Heart left ventricle (tissue), 16 donors: ENCODE results near the gene ZBTB7B. TPM values are rescaled to one million over a fixed set of nuclear protein-coding genes. Genes with fewer than 3 reads are reported as not detected.
"Not testable (repeated sequence)": the region's sequence is repeated elsewhere in the genome, so short reads cannot be mapped to it uniquely, and the experiment has no call there.

Source experiments
- ATAC-seq, 4 donors: fragments of 200-7000 bp; cut with Tn5 transposase; one replicate each; pipeline ENCODE4 v1.9.1; 2020 to 2022; ENCODE audit warnings: moderate library complexity in 4 of 4, mild to moderate bottlenecking in 3 of 4, moderate number of reproducible peaks in 1 of 4
- DNase-seq, 5 donors: peaks; one replicate each; pipeline ENCODE4 v3.0.0-alpha.2; 2020
- H3K27ac ChIP-seq, 12 donors: fragments of 200-600 bp; sonication (generic) in 4 of 12; one replicate each; pipeline versions ENCODE4 v1.5.0 to v1.8.0; 2016 to 2022; ENCODE audit warnings: mild to moderate bottlenecking in 2 of 12
- H3K27me3 ChIP-seq, 9 donors: fragments of 200-600 bp; sonication (generic) in 2 of 9; one replicate each; pipeline versions ENCODE4 v1.5.1 to v1.8.0; 2016 to 2022; ENCODE audit warnings: mild to moderate bottlenecking in 3 of 9
- H3K36me3 ChIP-seq, 9 donors: fragments of 200-600 bp; sonication (generic) in 2 of 9; one replicate each; pipeline versions ENCODE4 v1.5.0 to v1.8.0; 2018 to 2022; ENCODE audit warnings: mild to moderate bottlenecking in 2 of 9
- H3K4me1 ChIP-seq, 12 donors: fragments of 200-600 bp; sonication (generic) in 4 of 12; one replicate each; pipeline versions ENCODE4 v1.5.0 to v1.8.0; 2016 to 2022; ENCODE audit warnings: mild to moderate bottlenecking in 3 of 12
- H3K4me3 ChIP-seq, 12 donors: fragments of 200-600 bp; sonication (generic) in 4 of 12; one replicate each; pipeline versions ENCODE4 v1.5.0 to v1.8.0; 2017 to 2022; ENCODE audit warnings: mild to moderate bottlenecking in 9 of 12, moderate library complexity in 4 of 12
- H3K9me3 ChIP-seq, 12 donors: fragments of 200-600 bp; sonication (generic) in 4 of 12; one replicate each; pipeline versions ENCODE4 v1.5.0 to v1.8.0; 2016 to 2022; ENCODE audit warnings: mild to moderate bottlenecking in 1 of 12
- CTCF ChIP-seq, 12 donors: fragments of 200-600 bp; sonication (generic) in 4 of 12; IDR thresholded peaks; one replicate each; pipeline versions ENCODE4 v1.5.0 to v1.8.0; 2018 to 2022; ENCODE audit warnings: antibody characterized with exemption in 12 of 12, mild to moderate bottlenecking in 5 of 12
- POLR2A ChIP-seq, 2 donors: fragments of 450-650 bp; IDR thresholded peaks; one replicate each; pipeline ENCODE4 v1.6.1; 2017; ENCODE audit warnings: antibody characterized with exemption in 2 of 2, mild to moderate bottlenecking in 2 of 2, moderate library complexity in 2 of 2
- WGBS, 4 donors: extraction: QIAGEN DNeasy Blood & Tissue Kit in 2 of 4; methylation state at CpG; one replicate each; pipeline versions ENCODE4 v1.1.5 to v1.1.7; 2013 to 2018; 5-methylcytosine and 5-hydroxymethylcytosine counted together
- intact Hi-C, 10 donors: fragments of 100-400 bp; cut with DNase I; formaldehyde crosslinking; loops; one replicate each; pipeline versions ENCODE4 v1.11.1 to v1.14.2; 2022
- polyA plus RNA-seq, 2 donors: library from polyadenylated mRNA; stranded (reverse); fragments of 200-250 nt; gene quantifications; one replicate each; pipeline ENCODE4 v1.2.3, GENCODE V29; 2013
- total RNA-seq, 9 donors: library from RNA; depleted of rRNA in 2 of 9; stranded (reverse); fragments of >200 nt in 2 of 9; fragmentation: NEBNext Ultra II Directional in 3 of 9; extraction: Animal tissue kit (Norgen Biotek cat#: 25700) in 3 of 9; gene quantifications; one replicate each; pipeline versions ENCODE4 v1.1.0 to v1.2.4, GENCODE V29; 2016 to 2023
- donor health status: ischemic (EF 13 %, LVEDD 7.1; RV severe dilation, severe dysfunction).
- donor health status: healthy with polysubstance abuse.
- donor health status: DM: no; HTN: yes; CAD: no.
- donor health status: DM: no; HTN: no; CAD: no.
- donor health status: ischemic (EF 25% LVEDD 6.9; RV normal size, moderate dysfunction).
- donor health status: ischemic (EF 25% LVEDD 5.7; RV mildly dilated, moderate dysfunction).
- donor health status: healthy.
- donor health status: DM: yes; HTN: yes; CAD: no.
- donor health status: ischemic (EF 35%, LVEDD 5.7; RV mildly dilated, moderate dysfunction).
- donor health status: nonischemic (EF 11% LVEDD 7.7; RV severe dilation, severe dysfunction).
- donor health status: DM: yes; HTN: yes; CAD: no.
- donor health status: PGD.
- donor health status: ischemic (EF 29% LVEDD 5.4; RV normal size, mild dysfunction).
- donor health status: nonischemic (EF 23%, LVEDD 6.1; RV moderate dilation, normal function).

The ZBTB7B gene
- total and polyA plus RNA-seq, 11 donors = 29.5 to 103 (median 46.6) TPM

GRCh38 chr1:154995301-154995983 is 7.2 kb upstream of the ZBTB7B start:
- TF ChIP-seq CTCF (IDR thresholded peaks at IDR 0.05) = peak; percentile 23 to 64 (median 40)
- not testable (repeated sequence) for H3K27ac ChIP-seq, ATAC-seq, H3K27me3 ChIP-seq, H3K4me3 ChIP-seq, H3K9me3 ChIP-seq
- Histone ChIP-seq H3K4me1 (peaks cover 0 to 45% (median 16%) of the 10 kb centered on the region in 12 donors), H3K36me3 (peaks cover 0 to 24% (median 11%) of the 10 kb centered on the region in 9 donors)
- WGBS, 4 donors = 59 to 62% (median 60%) methylated on average over 13 of the region's 13 CpGs
- intact Hi-C loops = loop anchor here in 6 of 10 donors (5.0 kb wide), 1 partner anchor 33 kb away; the partner anchor contains the start of gene PYGO2 (in 6 of the 6)
- DNase-seq = peak in 2 of 5 donors; percentile 51 to 65

- intact Hi-C loops = loop anchor here in 6 of 10 donors (5.0 kb wide), 1 partner anchor 35 kb away; the partner anchor contains the start of gene PYGO2 (in 6 of the 6)
- TF ChIP-seq POLR2A (IDR thresholded peaks at IDR 0.05) (no peak), CTCF (IDR thresholded peaks at IDR 0.05) (no peak)
- no peak overlapping the region for H3K4me3 ChIP-seq
- no peaks in the 10 kb centered on the region for H3K9me3 ChIP-seq
- no peaks in the 10 kb centered on the region for H3K27me3 ChIP-seq
- ATAC-seq = no peak
- no peak for DNase-seq
- H3K4me1 ChIP-seq = peaks cover 0 to 45% (median 16%) of the 10 kb centered on the region in 12 donors
- H3K36me3 ChIP-seq = peaks cover 0 to 10% (median 0%) of the 10 kb centered on the region in 9 donors
- WGBS, 4 donors = 81 to 89% (median 85%) methylated on average over 15 of the region's 15 CpGs
- H3K27ac ChIP-seq = no peak overlapping the region
These were observed 5.5 kb upstream of the ZBTB7B start for GRCh38 chr1:154996966-154997701.

- no peak for TF ChIP-seq POLR2A (IDR thresholded peaks at IDR 0.05)
- TF ChIP-seq CTCF (IDR thresholded peaks at IDR 0.05) = no peak
- H3K9me3 ChIP-seq = no peaks in the 10 kb centered on the region
- peaks cover 0 to 42% (median 16%) of the 10 kb centered on the region in 12 donors for H3K4me1 ChIP-seq
- intact Hi-C loops = loop anchor here in 6 of 10 donors (2.0 to 5.0 kb wide), 2 partner anchors 13 to 36 kb away; partner anchors contain the start of gene PYGO2 (in 6 of the 6)
- no peak for ATAC-seq
- DNase-seq = no peak
- no peak overlapping the region for H3K4me3 ChIP-seq
- peak overlapping the region in 1 of 12 donors; percentile 95 for H3K27ac ChIP-seq
- 73 to 77% (median 76%) methylated on average over 16 of the region's 16 CpGs for WGBS, 4 donors
- no peaks in the 10 kb centered on the region for H3K27me3 ChIP-seq
- H3K36me3 ChIP-seq = no peaks in the 10 kb centered on the region
These were observed 4.3 kb upstream of the ZBTB7B start for GRCh38 chr1:154998201-154998780.
